Heart right ventricle (tissue), 16 donors: ENCODE measurements around the gene EGR1. TPM values are rescaled to one million over a fixed set of nuclear protein-coding genes. Genes with fewer than 3 reads are reported as not detected.

Experiments used
- ATAC-seq, 8 donors: fragments of 200-7000 bp; cut with Tn5 transposase; one replicate each; pipeline ENCODE4 v1.9.1; 2020; ENCODE audit warnings: mild to moderate bottlenecking in 8 of 8, moderate library complexity in 8 of 8, moderate number of reproducible peaks in 1 of 8
- DNase-seq, 2 donors: peaks; one replicate each; pipeline ENCODE4 v3.0.0-alpha.2; 2020
- H3K27ac ChIP-seq, 10 donors: fragments of 200-600 bp; sonication (generic) in 2 of 10; one replicate each; pipeline versions ENCODE4 v1.5.0 to v1.8.0; 2020 to 2022; ENCODE audit warnings: mild to moderate bottlenecking in 3 of 10
- H3K27me3 ChIP-seq, 7 donors: fragments of 200-600 bp; one replicate each; pipeline ENCODE4 v1.8.0; 2021 to 2022; ENCODE audit warnings: mild to moderate bottlenecking in 2 of 7
- H3K36me3 ChIP-seq, 9 donors: fragments of 200-600 bp; sonication (generic) in 1 of 9; one replicate each; pipeline versions ENCODE4 v1.5.0 to v1.8.0; 2020 to 2022; ENCODE audit warnings: mild to moderate bottlenecking in 2 of 9
- H3K4me1 ChIP-seq, 9 donors: fragments of 200-600 bp; sonication (generic) in 1 of 9; one replicate each; pipeline versions ENCODE4 v1.5.0 to v1.8.0; 2020 to 2022; ENCODE audit warnings: mild to moderate bottlenecking in 4 of 9
- H3K4me3 ChIP-seq, 10 donors: fragments of 200-600 bp; sonication (generic) in 2 of 10; one replicate each; pipeline versions ENCODE4 v1.5.0 to v1.8.0; 2020 to 2022; ENCODE audit warnings: mild to moderate bottlenecking in 7 of 10, moderate library complexity in 2 of 10
- H3K9me3 ChIP-seq, 11 donors: fragments of 200-600 bp in 10 of 11; sonication (generic) in 2 of 11; one replicate each; pipeline versions ENCODE4 v1.5.0 to v1.8.0; 2013 to 2022; ENCODE audit warnings: mild to moderate bottlenecking in 2 of 11, control low read depth in 1 of 11, moderate library complexity in 1 of 11
- WGBS, 2 donors: extraction: QIAGEN DNeasy Blood & Tissue Kit; methylation state at CpG; one replicate each; pipeline ENCODE4 v1.1.7; 2013; ENCODE audit warnings: inconsistent platforms in 1 of 2; 5-methylcytosine and 5-hydroxymethylcytosine counted together
- intact Hi-C, 10 donors: fragments of 100-400 bp; cut with DNase I; formaldehyde crosslinking; loops; one replicate each; pipeline versions ENCODE4 v1.11.1 to v1.14.2; 2022
- polyA plus RNA-seq, 2 donors: library from polyadenylated mRNA; stranded (reverse); fragments of 200-250 nt; gene quantifications; one replicate each; pipeline ENCODE4 v1.2.3, GENCODE V29; 2013
- total RNA-seq, 10 donors: library from RNA; stranded (reverse); fragmentation: NEBNext Ultra II Directional in 3 of 10; extraction: Animal tissue kit (Norgen Biotek cat#: 25700) in 3 of 10; gene quantifications; one replicate each; pipeline versions ENCODE4 v1.2.1 to v1.2.4, GENCODE V29; 2021 to 2023
- TF ChIP-seq, protein P1 (sequence below), 9 donors: fragments of 200-600 bp; sonication (generic) in 2 of 9; IDR thresholded peaks; one replicate each; pipeline versions ENCODE4 v1.5.0 to v1.8.0; 2021 to 2022; ENCODE audit warnings: antibody characterized with exemption in 9 of 9, mild to moderate bottlenecking in 5 of 9, moderate library complexity in 1 of 9
- donor health status: Arrhythmogenic right ventricular cardiomyopathy.
- donor health status: ischemic (EF 13 %, LVEDD 7.1; RV severe dilation, severe dysfunction).
- donor health status: healthy with polysubstance abuse.
- donor health status: DM: no; HTN: yes; CAD: no.
- donor health status: DM: no; HTN: no; CAD: no.
- donor health status: ischemic (EF 25% LVEDD 6.9; RV normal size, moderate dysfunction).
- donor health status: ischemic (EF 25% LVEDD 5.7; RV mildly dilated, moderate dysfunction).
- donor health status: healthy.
- donor health status: DM: yes; HTN: yes; CAD: no.
- donor health status: Ischemic cardiomyopathy.
- donor health status: ischemic (EF 35%, LVEDD 5.7; RV mildly dilated, moderate dysfunction).
- donor health status: nonischemic (EF 11% LVEDD 7.7; RV severe dilation, severe dysfunction).
- donor health status: DM: yes; HTN: yes; CAD: no.
- donor health status: PGD.
- donor health status: ischemic (EF 29% LVEDD 5.4; RV normal size, mild dysfunction).
- donor health status: nonischemic (EF 23%, LVEDD 6.1; RV moderate dilation, normal function).

EGR1 gene
- total and polyA plus RNA-seq, 12 donors, result 5.2 to 164 (median 33.7) TPM

GRCh38 chr5:138440159-138441073 is 24.9 kb upstream of the EGR1 start:
- ATAC-seq (peak in 3 of 8 donors; percentile 12 to 24 (median 13)), DNase-seq (no peak)
- WGBS, 2 donors, result 78 to 81% methylated on average over 17 of the region's 17 CpGs
- Histone ChIP-seq H3K36me3 (peaks cover 0 to 23% (median 7%) of the 10 kb centered on the region in 9 donors), H3K27ac (peak overlapping the region in 3 of 10 donors; percentile 18 to 61 (median 34)), H3K4me1 (peaks cover 0 to 41% (median 23%) of the 10 kb centered on the region in 9 donors), H3K27me3 (peaks cover 0 to 6% (median 0%) of the 10 kb centered on the region in 7 donors), H3K9me3 (no peaks in the 10 kb centered on the region), H3K4me3 (peak overlapping the region in 4 of 10 donors; percentile 39 to 62 (median 52))
- TF ChIP-seq, protein P1, sequence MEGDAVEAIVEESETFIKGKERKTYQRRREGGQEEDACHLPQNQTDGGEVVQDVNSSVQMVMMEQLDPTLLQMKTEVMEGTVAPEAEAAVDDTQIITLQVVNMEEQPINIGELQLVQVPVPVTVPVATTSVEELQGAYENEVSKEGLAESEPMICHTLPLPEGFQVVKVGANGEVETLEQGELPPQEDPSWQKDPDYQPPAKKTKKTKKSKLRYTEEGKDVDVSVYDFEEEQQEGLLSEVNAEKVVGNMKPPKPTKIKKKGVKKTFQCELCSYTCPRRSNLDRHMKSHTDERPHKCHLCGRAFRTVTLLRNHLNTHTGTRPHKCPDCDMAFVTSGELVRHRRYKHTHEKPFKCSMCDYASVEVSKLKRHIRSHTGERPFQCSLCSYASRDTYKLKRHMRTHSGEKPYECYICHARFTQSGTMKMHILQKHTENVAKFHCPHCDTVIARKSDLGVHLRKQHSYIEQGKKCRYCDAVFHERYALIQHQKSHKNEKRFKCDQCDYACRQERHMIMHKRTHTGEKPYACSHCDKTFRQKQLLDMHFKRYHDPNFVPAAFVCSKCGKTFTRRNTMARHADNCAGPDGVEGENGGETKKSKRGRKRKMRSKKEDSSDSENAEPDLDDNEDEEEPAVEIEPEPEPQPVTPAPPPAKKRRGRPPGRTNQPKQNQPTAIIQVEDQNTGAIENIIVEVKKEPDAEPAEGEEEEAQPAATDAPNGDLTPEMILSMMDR (IDR thresholded peaks at IDR 0.05), result no peak
- intact Hi-C loops, result no loop called here

GRCh38 chr5:138441221-138441620 is 24.1 kb upstream of the EGR1 start:
- no peak overlapping the region for H3K4me3 ChIP-seq
- peaks cover 0 to 15% (median 0%) of the 10 kb centered on the region in 9 donors for H3K36me3 ChIP-seq
- 85 to 95% methylated on average over 9 of the region's 9 CpGs for WGBS, 2 donors
- ATAC-seq, result no peak
- intact Hi-C loops, result no loop called here
- no peak for DNase-seq
- TF ChIP-seq, protein P1 (IDR thresholded peaks at IDR 0.05), result no peak
- H3K27me3 ChIP-seq, result peaks cover 0 to 6% (median 0%) of the 10 kb centered on the region in 7 donors
- no peaks in the 10 kb centered on the region for H3K9me3 ChIP-seq
- H3K4me1 ChIP-seq, result peaks cover 0 to 33% (median 22%) of the 10 kb centered on the region in 9 donors
- no peak overlapping the region for H3K27ac ChIP-seq

DNA sequence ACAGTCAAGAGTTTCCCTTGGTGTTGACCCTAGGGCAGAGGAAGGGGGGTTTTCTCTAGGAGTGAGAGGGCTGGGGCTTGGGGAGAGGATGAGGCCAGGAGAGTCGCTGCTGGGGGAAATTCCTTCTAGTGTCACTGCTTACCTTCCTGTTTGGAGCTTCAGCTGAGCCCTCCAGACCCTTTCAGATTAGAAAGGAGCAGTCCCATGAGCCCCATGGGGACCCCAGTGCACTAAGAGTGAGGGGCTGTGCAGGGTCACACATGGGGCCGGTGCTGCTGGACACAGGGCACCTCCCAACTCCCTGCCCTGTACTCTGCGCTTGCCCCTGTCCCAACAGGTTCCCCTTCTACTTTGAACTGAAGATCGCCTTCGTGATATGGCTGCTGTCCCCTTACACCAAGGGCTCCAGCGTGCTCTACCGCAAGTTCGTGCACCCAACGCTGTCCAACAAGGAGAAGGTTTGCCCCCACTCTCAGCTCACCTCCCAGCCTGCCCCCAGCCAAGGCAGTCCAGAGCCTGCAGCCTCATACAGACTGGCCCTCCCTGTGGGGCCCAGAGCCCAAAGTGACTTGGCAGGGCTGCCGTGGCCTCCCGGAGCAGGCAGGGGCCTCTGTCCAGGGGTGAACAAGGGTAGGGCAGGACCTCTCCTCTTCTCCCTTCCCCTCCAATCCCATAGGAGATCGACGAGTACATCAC is 21.1 kb upstream of the EGR1 start:
- intact Hi-C loops, result no loop called here

More for the DNA sequence above, 21.1 kb upstream of the EGR1 start:
- H3K4me3 ChIP-seq, result no peak overlapping the region
- H3K27ac ChIP-seq, result no peak overlapping the region
- no peak for DNase-seq
- no peak for ATAC-seq
- no peaks in the 10 kb centered on the region for H3K9me3 ChIP-seq
- H3K27me3 ChIP-seq, result peaks cover 0 to 4% (median 0%) of the 10 kb centered on the region in 7 donors
- TF ChIP-seq, protein P1 (IDR thresholded peaks at IDR 0.05), result no peak
- peaks cover 0 to 4% (median 0%) of the 10 kb centered on the region in 9 donors for H3K36me3 ChIP-seq
- H3K4me1 ChIP-seq, result peaks cover 0 to 10% (median 8%) of the 10 kb centered on the region in 9 donors
- WGBS, 2 donors, result 83 to 93% methylated on average over 13 of the region's 13 CpGs
